ENCODE results near the gene DMTF1. TPM values are rescaled to one million over a fixed set of nuclear protein-coding genes. Genes with fewer than 3 reads are reported as not detected.

DMTF1 gene
- total RNA-seq, 1 experiment from 2014 or later, result 56.3 TPM

- Histone ChIP-seq H3K36me3 (ENCODE audit: control insufficient read depth in 1 of 2, insufficient read depth in 2 of 2, low read length in 2 of 2) (peaks cover 38 to 58% of the 10 kb centered on the region in 2 experiments), H3K79me2 (ENCODE audit: insufficient read depth, low read length) (peaks cover 15% of the 10 kb centered on the region; the same call in 1 of the 2 replicates), H3K27ac (ENCODE audit: low read depth, low read length) (no peak overlapping the region), H3K9ac (ENCODE audit: low read length) (no peak overlapping the region), H3K4me1 (ENCODE audit: control insufficient read depth in 1 of 2, insufficient read depth in 2 of 2, low read length in 2 of 2) (no peaks in the 10 kb centered on the region), H3K4me3 (replicated peaks in 1 of 2; ENCODE audit: low read depth in 1 of 2, low read length in 2 of 2) (no peak overlapping the region), H2AFZ (ENCODE audit: low read depth, low read length, poor library complexity, severe bottlenecking) (no peak overlapping the region), H3K4me2 (ENCODE audit: low read length) (no peak overlapping the region), H3K27me3 (ENCODE audit: insufficient read depth, low read length) (no peaks in the 10 kb centered on the region), H3K9me3 (ENCODE audit: control insufficient read depth in 1 of 2, insufficient read depth in 1 of 2, low read depth in 1 of 2, low read length in 2 of 2) (no peaks in the 10 kb centered on the region), H3K9me2 (ENCODE audit: insufficient read depth) (no peaks in the 10 kb centered on the region), H4K20me1 (ENCODE audit: insufficient read depth) (no peaks in the 10 kb centered on the region)
- ATAC-seq (no peak), DNase-seq (ENCODE audit: low read depth, low spot score) (no peak)
- no peak for TF ChIP-seq EZH2phosphoT487 (IDR thresholded peaks at IDR 0.05; ENCODE audit: borderline replicate concordance)
- TF ChIP-seq REST (IDR thresholded peaks at IDR 0.05; ENCODE audit: low read depth), result no peak
- TF ChIP-seq ZBTB33 (IDR thresholded peaks at IDR 0.05; ENCODE audit: extremely low read depth, insufficient replicate concordance, low read length), result no peak
- no peak for TF ChIP-seq RAD21 (IDR thresholded peaks at IDR 0.05; ENCODE audit: low read depth)
- TF ChIP-seq FOSL1 (IDR thresholded peaks at IDR 0.05; ENCODE audit: low read depth), result no peak
- TF ChIP-seq ZFX (IDR thresholded peaks at IDR 0.05), result no peak
- no peak for TF ChIP-seq YY1 (IDR thresholded peaks at IDR 0.05; ENCODE audit: extremely low read depth, insufficient replicate concordance, low read depth, low read length)
- no peak for TF ChIP-seq EZH2 (IDR thresholded peaks at IDR 0.05)
- no peak for TF ChIP-seq CBX3 (IDR thresholded peaks at IDR 0.05; ENCODE audit: low read depth)
- TF ChIP-seq EGR1 (IDR thresholded peaks at IDR 0.05; ENCODE audit: low read depth), result no peak
- ChIA-PET RAD21 (ENCODE audit: low non-redundant PET in 1 of 2, low total read pairs in 2 of 2, uncharacterized antibody in 2 of 2, unreplicated experiment in 2 of 2) (no interaction called here), POLR2A (no interaction called here), CTCF (no interaction called here)
- no TSS peak for BruUV-seq (replicated peaks)
- intact Hi-C loops (cut with micrococcal nuclease), result no loop called here
Observed at GRCh38 chr7:87173471-87173870, 21.2 kb downstream of the DMTF1 start.
